Hippocampal formation (tissue), 2 donors: ENCODE measurements around the gene CLDN6.
A peak's percentile ranks its signal among the peaks of the same experiment; 100 is the strongest.

Experiments
- DNase-seq, 2 donors: peaks; one replicate each; lab custom pipeline; 2025; lab: John Stamatoyannopoulos, UW

Gene CLDN6

GRCh38 chr16:3013491-3013951, 4.5 kb downstream of the CLDN6 start:
- no peak for DNase-seq

DNA sequence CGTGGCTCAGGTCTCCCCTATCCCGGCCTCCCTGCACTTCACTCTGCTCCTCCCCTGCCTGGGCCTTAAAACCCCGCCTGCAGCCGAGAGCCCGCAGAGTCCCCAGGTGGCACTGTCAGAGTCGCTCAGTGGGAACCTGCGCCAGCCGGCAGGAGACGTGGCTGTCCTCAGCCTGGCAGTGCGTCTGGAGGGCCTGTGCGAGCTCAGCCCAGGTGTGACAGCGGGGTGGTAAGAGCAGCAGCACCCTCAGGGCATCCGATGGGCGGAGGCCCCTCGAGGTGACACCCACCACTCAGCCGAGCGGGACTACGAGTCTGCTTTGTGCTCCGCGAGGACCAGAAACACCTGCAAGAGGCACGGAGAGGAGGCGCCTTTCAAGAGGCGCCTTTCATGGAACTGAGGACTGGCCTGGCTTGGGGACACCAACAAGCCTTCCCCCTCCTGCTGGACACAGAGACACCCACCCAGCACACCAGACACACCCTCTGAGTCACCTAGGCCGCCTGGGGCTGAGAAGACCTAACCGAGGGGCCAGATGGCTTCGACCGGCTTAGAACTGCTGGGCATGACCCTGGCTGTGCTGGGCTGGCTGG, 5.1 kb downstream of the CLDN6 start, which contains the start of gene CLDN9:
CLDN9 (plus strand) TSS at position 96 of the 593 bp plus-strand sequence; CDS start at position 536, 440 bp downstream.
- no peak for DNase-seq

GRCh38 chr16:3012246-3012645, 5.7 kb downstream of the CLDN6 start:
- no peak for DNase-seq

- DNase-seq = no peak
Observed at GRCh38 chr16:3010510-3010909, 7.5 kb downstream of the CLDN6 start.

GRCh38 chr16:3009568-3010390, 8.2 kb downstream of the CLDN6 start:
- no peak for DNase-seq

DNA sequence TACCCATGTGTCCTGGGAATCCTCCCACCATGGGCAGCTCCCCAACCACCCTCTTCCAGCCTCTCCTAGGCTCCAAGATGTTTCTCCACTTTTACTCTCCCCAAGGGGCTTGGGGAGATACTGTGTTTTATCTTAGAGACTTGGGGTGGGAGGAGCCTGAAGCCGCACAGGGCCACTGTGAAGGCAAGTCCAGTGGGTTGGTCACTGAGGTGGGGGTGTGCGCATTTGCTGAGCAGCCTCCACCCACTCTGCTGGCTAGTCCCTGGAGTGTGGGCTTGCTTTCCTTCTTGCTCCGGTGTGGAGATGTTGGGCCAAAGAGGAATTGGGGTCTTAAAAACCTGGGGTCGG, 9.3 kb downstream of the CLDN6 start:
- DNase-seq = no peak

- no peak for DNase-seq
Observed at GRCh38 chr16:3007957-3008689, 9.9 kb downstream of the CLDN6 start.

- DNase-seq = no peak
Observed at GRCh38 chr16:3007059-3007956, 10.7 kb downstream of the CLDN6 start.

- DNase-seq = no peak
Observed at GRCh38 chr16:3004781-3005284, 13.2 kb downstream of the CLDN6 start.

- no peak for DNase-seq
Observed at GRCh38 chr16:3004319-3004718, 13.7 kb downstream of the CLDN6 start.

GRCh38 chr16:3003582-3004270, 14.3 kb downstream of the CLDN6 start:
- DNase-seq = peak; percentile 98 to 99

DNA sequence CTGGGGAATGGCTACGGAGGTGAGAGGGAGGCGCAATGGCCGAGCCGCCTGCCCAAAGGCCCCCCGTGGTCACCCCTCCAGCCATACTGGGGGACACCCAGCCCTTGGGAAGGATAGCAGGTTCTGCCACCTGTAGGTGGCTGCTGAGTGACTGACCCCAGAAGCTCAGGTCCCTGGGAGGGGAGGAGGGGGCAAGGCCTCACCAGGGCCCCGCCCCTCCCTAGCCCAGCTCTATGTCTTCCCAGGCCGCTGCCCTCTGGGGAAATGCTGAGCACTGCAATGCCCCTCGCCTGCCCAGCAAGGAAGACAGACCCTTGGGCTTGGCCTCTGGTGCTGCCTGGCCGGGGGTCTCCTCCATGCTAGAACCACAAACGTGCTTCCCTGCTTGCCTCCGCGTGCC, 16.7 kb downstream of the CLDN6 start:
- no peak for DNase-seq

GRCh38 chr16:3000540-3000939, 17.4 kb downstream of the CLDN6 start:
- no peak for DNase-seq

- no peak for DNase-seq
Observed at GRCh38 chr16:2999929-3000328, 18.1 kb downstream of the CLDN6 start.

DNA sequence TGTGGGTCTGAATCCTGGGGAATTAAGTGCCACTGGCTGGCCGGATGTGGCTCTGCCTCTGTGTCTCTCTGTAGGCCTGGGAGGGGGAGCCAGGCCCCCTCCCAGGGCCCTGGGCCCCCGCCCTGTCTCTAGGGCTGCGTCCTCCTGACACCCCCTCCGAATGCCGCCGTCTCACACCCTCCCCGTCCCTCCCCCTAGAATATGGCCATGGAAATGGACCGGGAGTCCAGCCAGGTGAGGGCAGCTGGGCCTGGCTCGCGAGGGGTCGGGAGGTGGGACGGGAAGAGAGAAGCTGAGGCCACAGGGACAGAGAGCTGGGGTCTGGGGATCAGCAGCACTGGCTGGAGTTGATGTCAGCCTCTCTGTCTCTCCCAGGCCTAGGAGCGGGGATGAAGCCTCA, 21.7 kb downstream of the CLDN6 start:
- DNase-seq = no peak

DNA sequence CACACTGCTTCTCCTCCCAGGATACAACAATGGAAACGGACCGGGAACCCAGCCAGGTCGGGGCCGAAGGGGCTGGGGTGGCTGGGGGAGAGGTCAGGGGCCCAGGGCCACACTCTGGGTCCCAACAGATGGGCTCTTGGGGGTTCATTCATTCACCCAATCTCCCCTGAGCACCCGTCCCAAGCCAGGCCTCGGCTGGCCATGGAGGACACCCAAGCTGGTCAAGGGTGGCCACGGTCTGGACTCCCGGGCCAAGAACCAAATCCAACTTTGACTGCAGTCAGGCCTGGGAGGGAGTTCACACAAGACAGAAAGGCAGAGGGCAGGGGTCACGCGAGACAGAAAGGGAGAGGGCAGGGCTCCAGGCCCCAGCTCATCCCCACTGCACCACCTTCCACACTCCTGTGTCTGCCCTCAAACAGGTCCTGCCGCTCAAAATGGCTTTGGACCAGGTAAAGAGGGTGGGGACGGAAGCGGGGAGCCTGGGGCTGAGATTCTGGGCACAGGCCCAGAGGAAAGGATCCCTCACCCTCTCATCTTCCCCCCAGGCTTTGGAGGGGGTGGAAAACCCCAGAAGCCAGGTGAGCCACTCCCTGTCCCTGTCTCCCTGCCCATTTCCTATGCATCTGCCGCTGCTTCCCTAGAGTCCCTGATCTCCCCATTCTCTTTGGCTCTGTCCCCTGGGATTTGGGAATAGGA, 25.5 kb downstream of the CLDN6 start:
- DNase-seq = no peak

DNA sequence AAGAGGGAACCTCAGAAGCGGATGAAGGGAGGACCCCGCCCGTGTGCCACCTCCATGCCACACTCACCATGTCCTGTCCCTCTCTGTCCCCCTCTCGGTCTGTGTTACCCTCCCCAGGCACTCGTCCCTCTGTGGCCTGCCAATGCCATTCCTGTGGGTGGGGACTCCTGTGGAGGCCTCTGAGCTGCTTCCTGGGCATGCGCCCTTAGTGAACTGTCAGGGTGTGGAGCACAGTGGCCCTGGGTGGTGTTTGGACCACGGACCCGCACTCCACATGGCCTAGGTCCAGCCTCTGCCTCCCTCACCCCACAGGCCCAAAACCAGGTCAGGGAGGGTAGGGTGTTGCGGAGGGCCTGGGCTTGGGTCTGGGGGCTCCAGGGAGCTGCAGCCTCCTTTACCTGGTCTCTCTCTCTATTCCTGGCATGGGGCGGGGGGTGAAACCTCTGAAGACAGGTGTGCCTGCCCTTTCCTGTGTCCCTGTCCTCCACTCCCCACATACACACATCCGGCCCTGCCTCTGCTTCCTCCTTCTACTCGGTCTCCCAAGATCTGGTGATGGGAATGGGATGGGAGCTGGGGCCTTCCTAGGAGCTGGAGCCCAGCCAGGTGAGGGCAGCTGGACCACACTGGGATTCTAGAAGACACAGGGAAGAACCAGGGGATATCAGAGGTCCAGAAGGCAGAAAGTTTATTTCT, 26.3 kb downstream of the CLDN6 start:
- DNase-seq = no peak

DNA sequence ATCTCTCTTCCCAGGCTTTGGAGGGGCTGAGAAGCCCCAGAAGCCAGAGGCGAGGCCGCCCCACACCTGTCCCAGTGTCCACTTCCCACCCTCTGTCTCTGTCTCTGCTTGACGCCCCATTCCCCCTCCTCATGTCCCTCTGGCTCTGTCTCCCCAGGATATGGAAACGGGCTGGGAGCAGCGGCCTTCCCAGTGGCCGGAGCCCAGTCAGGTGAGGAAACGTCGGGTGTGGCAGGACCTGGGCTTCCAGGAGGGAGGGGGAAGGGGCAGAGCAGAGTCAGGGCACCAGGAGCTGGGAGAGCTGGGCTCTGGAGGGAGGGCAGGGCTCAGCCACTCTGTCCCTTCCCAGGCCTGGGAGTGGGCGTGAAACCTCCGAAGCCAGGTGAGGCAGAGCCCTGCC, 27.1 kb downstream of the CLDN6 start:
- no peak for DNase-seq

GRCh38 chr16:2988590-2989099, 29.3 kb downstream of the CLDN6 start:
- no peak for DNase-seq
